AG09319 (cell line): Measurements from ENCODE around the gene S100A10.

Source experiments
- DNase-seq: peaks from one replicate; pipeline ENCODE4 v3.0.0-alpha.2; 2010; ENCODE audit warnings: low read depth; ENCODE audit errors: extremely low read depth
- CTCF ChIP-seq: IDR thresholded peaks from 2 replicates; pipeline ENCODE4 v1.5.1; 2011; ENCODE audit warnings: low read depth, mild to moderate bottlenecking, inconsistent platforms, low read length, moderate library complexity

S100A10 gene

GRCh38 chr1:151960780-151961513 is 32.7 kb downstream of the S100A10 start:
- TF ChIP-seq CTCF: no peak
- no peak for DNase-seq

GRCh38 chr1:151958959-151959358 is 34.7 kb downstream of the S100A10 start:
- no peak for DNase-seq

GRCh38 chr1:151956957-151957497 is 36.6 kb downstream of the S100A10 start:
- TF ChIP-seq CTCF: no peak
- DNase-seq: no peak

More at GRCh38 chr1:151958959-151959358, 34.7 kb downstream of the S100A10 start:
- TF ChIP-seq CTCF: no peak

GRCh38 chr1:151953409-151954094 is 40.1 kb downstream of the S100A10 start:
- no peak for DNase-seq
- TF ChIP-seq CTCF: no peak

- DNase-seq: no peak
- no peak for TF ChIP-seq CTCF
Observed at GRCh38 chr1:151952811-151953210, 40.8 kb downstream of the S100A10 start.

GRCh38 chr1:151949371-151950193 is 44.1 kb downstream of the S100A10 start:
- no peak for TF ChIP-seq CTCF

More at GRCh38 chr1:151949371-151950193, 44.1 kb downstream of the S100A10 start:
- no peak for DNase-seq
